NT2/D1 (cell line): ENCODE results near the gene TCEAL5.

Source experiments
- SUZ12 ChIP-seq: IDR thresholded peaks from 2 replicates; pipeline ENCODE4 v1.6.1; 2011; ENCODE audit not compliant: insufficient read length, insufficient read depth; ENCODE audit errors: extremely low read depth
- YY1 ChIP-seq: IDR thresholded peaks from 2 replicates; pipeline ENCODE4 v1.6.1; 2011; ENCODE audit not compliant: insufficient read length, insufficient read depth
- ZNF274 ChIP-seq: IDR thresholded peaks from 2 replicates; pipeline ENCODE4 v1.6.1; 2011; ENCODE audit warnings: mild to moderate bottlenecking, low read depth, low read length

DNA sequence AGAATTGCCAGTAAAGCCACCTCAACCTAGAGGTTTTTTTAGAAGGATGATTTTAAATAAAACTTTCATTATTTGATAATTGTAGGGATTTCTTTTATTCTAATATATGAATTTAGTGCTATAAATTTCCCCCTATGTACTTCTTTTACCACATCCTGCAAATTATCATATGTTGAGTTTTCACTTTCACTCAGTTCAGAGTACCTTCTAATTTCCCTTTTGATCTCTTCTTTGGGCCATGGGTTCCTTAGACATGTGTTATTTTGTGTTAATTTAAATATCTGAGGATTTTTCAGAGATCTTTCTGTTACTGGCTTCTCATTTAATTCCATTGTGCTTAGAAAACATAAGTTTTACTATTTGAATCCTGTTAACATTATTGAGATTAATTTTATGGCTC, 28.2 kb upstream of the TCEAL5 start:
- TF ChIP-seq YY1 (no peak), SUZ12 (no peak), ZNF274 (no peak)
